GM23338 (cell line): ENCODE data around the gene NFAT5.

Source experiments
- CTCF ChIP-seq, 2 experiments: fragments of 200-600 bp in 1 of 2; sonication (generic) in 1 of 2; conservative IDR thresholded peaks; 2 replicates each; pipeline versions ENCODE4 v1.5.1 to v1.6.1; 2016 to 2017; ENCODE audit warnings: antibody characterized with exemption in 2 of 2, low read depth in 2 of 2, mild to moderate bottlenecking in 2 of 2, moderate library complexity in 1 of 2
- EZH2 ChIP-seq: fragments of 200-600 bp; sonication (generic); IDR thresholded peaks from one replicate; pipeline ENCODE4 v1.8.0; 2017; ENCODE audit warnings: antibody characterized with exemption, mild to moderate bottlenecking, low read depth; ENCODE audit not compliant: unreplicated experiment
- EZH2phosphoT487 ChIP-seq: fragments of 200-600 bp; sonication (generic); IDR thresholded peaks from one replicate; pipeline ENCODE4 v1.8.1; 2018; ENCODE audit warnings: antibody characterized with exemption; ENCODE audit not compliant: unreplicated experiment

GRCh38 chr16:69606985-69607384 lies 41.2 kb downstream of the NFAT5 start:
- TF ChIP-seq EZH2phosphoT487 = no peak
- TF ChIP-seq CTCF (conservative IDR thresholded peaks at IDR 0.05; ENCODE audit: low read depth in 2 of 2) = no peak
- no peak for TF ChIP-seq EZH2
